AG04449 (cell line): ENCODE data around the gene THOP1.

Source experiments
- CTCF ChIA-PET: fragments of 350-600 bp; formaldehyde crosslinking; extraction: SDS; loops from one replicate; lab custom pipeline; 2021; ENCODE audit warnings: antibody characterized with exemption; lab: Yijun Ruan, JAX
- POLR2A ChIA-PET: fragments of 400-600, 350-600 bp; formaldehyde crosslinking; extraction: SDS; loops from one replicate; lab custom pipeline; 2020; ENCODE audit warnings: antibody characterized with exemption, inconsistent platforms; lab: Yijun Ruan, JAX
- DNase-seq: peaks from one replicate; pipeline ENCODE4 v3.0.0-alpha.2; 2010; ENCODE audit warnings: low read depth, low spot score
- H3K4me3 ChIP-seq: 2 replicates; pipeline ENCODE4 v1.5.1; 2011; ENCODE audit warnings: low read depth, mild to moderate bottlenecking, control low read depth, low read length
- TF ChIP-seq, protein P1 (sequence below): IDR thresholded peaks from one replicate; pipeline ENCODE4 v1.5.1; 2011; ENCODE audit warnings: mild to moderate bottlenecking, moderate library complexity, low read length, control low read depth, inconsistent platforms; ENCODE audit not compliant: insufficient read depth; ENCODE audit errors: missing control alignments

Gene THOP1

DNA sequence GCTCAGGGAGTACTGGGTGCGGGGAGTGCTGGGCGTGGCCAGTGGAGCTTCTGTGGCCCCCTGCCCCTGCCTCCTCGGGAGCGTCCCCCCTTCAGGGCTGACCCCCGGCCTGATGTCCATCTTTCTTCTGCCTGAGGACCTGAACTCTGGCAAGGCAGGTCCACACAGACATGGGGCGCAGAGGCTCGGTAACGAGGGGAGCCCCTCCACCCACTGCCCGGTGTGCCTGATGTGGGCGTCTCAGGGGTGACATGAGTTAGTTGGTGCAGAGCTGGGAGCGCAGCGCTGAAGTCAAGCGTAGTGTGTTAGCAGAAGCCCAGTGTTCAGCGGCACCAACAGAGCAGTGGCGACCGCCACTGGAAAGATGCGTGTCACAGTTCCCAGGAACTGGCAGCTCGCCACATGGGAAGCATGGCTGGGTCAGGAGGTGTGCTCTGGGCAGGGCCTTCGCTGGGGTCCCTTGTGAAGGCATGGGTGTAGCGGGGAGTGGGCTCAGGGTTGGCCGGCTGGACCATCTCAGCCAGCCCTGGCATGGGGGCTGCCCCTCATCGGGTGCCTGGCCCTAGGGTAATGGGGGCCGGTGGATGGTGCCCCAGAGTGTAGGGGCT lies 11.5 kb downstream of the THOP1 start:
- ChIA-PET POLR2A (no interaction called here), CTCF (interaction anchor here (1.2 kb wide), 1 partner anchor 23 kb away, joined by 3 read pairs; no protein-coding TSS in a partner anchor)
- no peak for DNase-seq
- H3K4me3 ChIP-seq: no peak overlapping the region
- TF ChIP-seq, protein P1, sequence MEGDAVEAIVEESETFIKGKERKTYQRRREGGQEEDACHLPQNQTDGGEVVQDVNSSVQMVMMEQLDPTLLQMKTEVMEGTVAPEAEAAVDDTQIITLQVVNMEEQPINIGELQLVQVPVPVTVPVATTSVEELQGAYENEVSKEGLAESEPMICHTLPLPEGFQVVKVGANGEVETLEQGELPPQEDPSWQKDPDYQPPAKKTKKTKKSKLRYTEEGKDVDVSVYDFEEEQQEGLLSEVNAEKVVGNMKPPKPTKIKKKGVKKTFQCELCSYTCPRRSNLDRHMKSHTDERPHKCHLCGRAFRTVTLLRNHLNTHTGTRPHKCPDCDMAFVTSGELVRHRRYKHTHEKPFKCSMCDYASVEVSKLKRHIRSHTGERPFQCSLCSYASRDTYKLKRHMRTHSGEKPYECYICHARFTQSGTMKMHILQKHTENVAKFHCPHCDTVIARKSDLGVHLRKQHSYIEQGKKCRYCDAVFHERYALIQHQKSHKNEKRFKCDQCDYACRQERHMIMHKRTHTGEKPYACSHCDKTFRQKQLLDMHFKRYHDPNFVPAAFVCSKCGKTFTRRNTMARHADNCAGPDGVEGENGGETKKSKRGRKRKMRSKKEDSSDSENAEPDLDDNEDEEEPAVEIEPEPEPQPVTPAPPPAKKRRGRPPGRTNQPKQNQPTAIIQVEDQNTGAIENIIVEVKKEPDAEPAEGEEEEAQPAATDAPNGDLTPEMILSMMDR: no peak

DNA sequence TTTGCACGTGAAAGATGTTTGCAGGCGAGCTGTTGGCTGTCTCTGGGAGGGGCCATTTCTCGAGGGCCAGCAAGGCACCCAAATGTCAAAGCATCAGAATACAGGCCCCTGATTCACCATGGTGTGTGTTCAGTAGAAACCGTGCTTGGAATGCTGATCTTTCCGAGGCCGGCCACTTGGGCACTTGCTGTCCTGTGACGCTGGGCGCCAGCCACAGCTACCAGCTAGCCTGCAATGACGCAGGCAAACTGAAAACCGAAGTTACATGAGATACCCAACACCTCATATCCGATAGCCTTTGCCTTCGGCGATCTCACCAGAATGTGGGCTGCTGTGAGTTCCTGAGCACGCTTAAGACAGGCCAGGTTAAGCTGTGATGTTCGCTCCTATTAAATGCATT lies 12.0 kb downstream of the THOP1 start:
- no peak for DNase-seq
- TF ChIP-seq, protein P1: no peak
- H3K4me3 ChIP-seq: no peak overlapping the region
- ChIA-PET POLR2A (no interaction called here), CTCF (interaction anchor here (1.2 kb wide), 1 partner anchor 23 kb away, joined by 3 read pairs; no protein-coding TSS in a partner anchor)

DNA sequence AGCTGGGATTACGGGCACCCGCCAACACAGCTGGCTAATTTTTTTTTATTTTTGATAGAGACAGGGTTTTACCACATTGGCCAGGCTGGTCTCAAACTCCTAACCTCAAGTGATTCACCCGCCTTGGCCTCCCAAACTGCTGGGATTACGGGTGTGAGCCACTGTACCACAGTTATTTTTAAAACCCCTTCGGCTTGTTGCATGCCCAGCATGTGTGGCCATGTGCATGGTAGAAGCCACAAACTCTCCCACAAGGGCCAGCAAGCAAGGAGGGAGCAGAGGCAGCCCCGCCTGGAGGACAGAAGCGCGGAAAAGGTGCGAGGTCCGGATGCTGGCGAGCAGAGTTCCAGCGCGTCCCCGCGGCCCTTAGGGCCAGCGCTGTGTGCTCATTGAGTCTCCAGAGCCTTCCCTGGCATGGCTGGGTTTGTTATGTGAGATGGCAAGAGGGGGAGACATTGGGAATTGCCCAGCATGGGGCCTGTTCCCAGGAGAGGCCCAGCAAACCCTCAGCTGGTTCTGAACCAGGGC lies 12.9 kb downstream of the THOP1 start:
- ChIA-PET CTCF (interaction anchor here (1.4 kb wide), 1 partner anchor 89 kb away, joined by 3 read pairs; no protein-coding TSS in a partner anchor), POLR2A (interaction anchor here (1.4 kb wide), 1 partner anchor 13 kb away, joined by 4 read pairs; the partner anchor contains the start of gene THOP1)
- no peak for DNase-seq
- no peak overlapping the region for H3K4me3 ChIP-seq
- TF ChIP-seq, protein P1: no peak

DNA sequence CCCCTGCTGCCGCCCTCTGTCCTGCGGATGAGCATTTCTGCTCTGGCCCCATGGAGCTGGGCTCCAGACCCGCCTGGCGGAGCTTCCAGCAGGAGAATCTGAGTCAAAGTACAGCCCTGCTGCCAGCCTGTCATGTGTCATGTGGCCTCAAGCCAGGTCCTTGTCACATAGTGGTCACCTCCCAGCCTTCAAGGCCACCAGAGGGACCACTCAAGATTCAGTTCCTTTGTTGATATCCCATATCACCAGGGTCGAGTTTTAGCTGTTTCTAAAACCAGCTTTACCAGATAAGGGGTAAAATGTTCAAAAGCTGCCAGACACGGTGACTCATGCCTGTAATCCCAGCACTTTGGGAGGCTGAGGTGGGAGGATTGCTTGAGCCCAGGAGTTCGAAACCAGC lies 13.4 kb downstream of the THOP1 start:
- no peak overlapping the region for H3K4me3 ChIP-seq
- DNase-seq: no peak
- CTCF ChIA-PET: interaction anchor here (1.0 to 1.4 kb wide), 2 partner anchors 20 to 89 kb away, joined by 3 read pairs; partner anchors contain the start of gene ZNF554
- POLR2A ChIA-PET: interaction anchor here (1.4 kb wide), 1 partner anchor 14 kb away, joined by 4 read pairs; the partner anchor contains the start of gene THOP1
- TF ChIP-seq, protein P1: no peak

DNA sequence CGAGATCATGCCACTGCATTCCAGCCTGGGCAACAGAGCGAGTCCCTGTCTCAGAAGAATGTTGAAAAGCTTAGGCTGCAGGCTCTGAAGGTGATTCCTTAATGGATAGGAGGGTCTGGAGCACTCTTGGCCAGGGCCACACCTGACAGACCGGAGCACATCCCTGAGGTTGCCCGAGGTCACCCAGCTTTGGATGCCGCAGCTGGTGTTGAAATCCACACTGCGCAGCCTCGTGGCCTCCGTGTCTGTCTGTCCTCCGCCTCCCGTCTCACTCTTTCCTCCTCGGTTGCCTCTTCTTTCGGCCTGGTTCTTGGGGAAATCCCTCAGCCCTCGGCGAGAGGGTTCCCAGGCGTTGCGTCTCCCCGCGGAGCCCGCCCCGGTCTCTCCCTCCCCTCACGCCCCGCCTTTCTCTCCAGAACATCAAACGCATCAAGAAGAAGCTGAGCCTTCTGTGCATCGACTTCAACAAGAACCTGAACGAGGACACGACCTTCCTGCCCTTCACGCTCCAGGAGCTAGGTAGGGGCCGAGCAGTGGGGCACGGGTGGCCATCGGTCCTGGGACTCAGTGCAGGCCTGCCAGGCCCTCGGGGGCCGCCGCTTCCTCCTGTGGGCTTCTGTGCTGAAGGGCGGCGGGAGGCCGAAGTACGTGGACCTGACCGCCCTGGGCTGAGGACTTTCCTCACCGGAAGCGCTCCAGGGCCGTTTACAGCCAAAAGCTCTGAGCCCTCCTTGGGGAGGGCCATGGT lies 14.1 kb downstream of the THOP1 start:
- ChIA-PET CTCF (interaction anchor here (1.0 to 1.4 kb wide), 3 partner anchors 12 to 88 kb away, joined by 3 read pairs; partner anchors contain the start of gene ZNF554), POLR2A (interaction anchor here (1.4 kb wide), 1 partner anchor 14 kb away, joined by 4 read pairs; the partner anchor contains the start of gene THOP1)
- no peak overlapping the region for H3K4me3 ChIP-seq
- TF ChIP-seq, protein P1: no peak
- no peak for DNase-seq
